HepG2 (cell line): ENCODE measurements around the gene VAV2. TPM values are rescaled to one million over a fixed set of nuclear protein-coding genes. Genes with fewer than 3 reads are reported as not detected.
A peak's percentile ranks its signal among the peaks of the same experiment; 100 is the strongest.

Source experiments
- GATA4 ChIP-seq: sonication (generic); IDR thresholded peaks from 2 replicates; pipeline ENCODE4 v1.6.1; 2016; ENCODE audit warnings: antibody characterized with exemption, low read depth, borderline replicate concordance
- GRHL1 ChIP-seq: sonication (generic); formaldehyde crosslinking; conservative IDR thresholded peaks from 2 replicates; pipeline ENCODE4 v1.8.0; 2022; ENCODE audit warnings: missing genetic modification reagents
- HNRNPL ChIP-seq: fragments of 200-400 bp; formaldehyde crosslinking; IDR thresholded peaks from 2 replicates; pipeline ENCODE4 v1.6.1; 2017; ENCODE audit warnings: mild to moderate bottlenecking, low read depth, low read length
- IRF2 ChIP-seq: IDR thresholded peaks from 2 replicates; pipeline ENCODE4 v1.6.1; 2018; ENCODE audit warnings: missing genetic modification reagents, missing compliant biosample characterization
- JDP2 ChIP-seq: sonication (generic); formaldehyde crosslinking; IDR thresholded peaks from 2 replicates; pipeline ENCODE4 v1.8.1; 2022; ENCODE audit warnings: missing genetic modification reagents, borderline replicate concordance
- KDM5A ChIP-seq: fragments of 200-600 bp; sonication (generic); IDR thresholded peaks from 2 replicates; pipeline ENCODE4 v1.7.0; 2018; ENCODE audit warnings: antibody characterized with exemption, mild to moderate bottlenecking, low read length, borderline replicate concordance
- MAF1 ChIP-seq: sonication (generic); formaldehyde crosslinking; IDR thresholded peaks from 2 replicates; pipeline ENCODE4 v1.5.0; 2020; ENCODE audit warnings: missing genetic modification reagents, borderline replicate concordance
- NFKB2 ChIP-seq: sonication (generic); formaldehyde crosslinking; IDR thresholded peaks from 2 replicates; pipeline ENCODE4 v1.4.0; 2020; ENCODE audit warnings: missing genetic modification reagents, borderline replicate concordance
- NKX3-1 ChIP-seq: sonication (generic); formaldehyde crosslinking; IDR thresholded peaks from 2 replicates; pipeline ENCODE4 v1.5.0; 2020; ENCODE audit warnings: missing genetic modification reagents
- PBX2 ChIP-seq: IDR thresholded peaks from 2 replicates; pipeline ENCODE4 v1.6.1; 2016; ENCODE audit warnings: control low read depth
- PHF5A ChIP-seq: IDR thresholded peaks from one replicate; pipeline ENCODE4 v1.6.1; 2018; ENCODE audit warnings: low read depth, missing genetic modification reagents; ENCODE audit not compliant: unreplicated experiment
- ZC3H4 ChIP-seq: sonication (generic); formaldehyde crosslinking; IDR thresholded peaks from 2 replicates; pipeline ENCODE4 v1.4.0; 2020; ENCODE audit warnings: missing genetic modification reagents, borderline replicate concordance
- ZNF160 ChIP-seq: sonication (generic); formaldehyde crosslinking; IDR thresholded peaks from 2 replicates; pipeline ENCODE4 v1.8.0; 2022; ENCODE audit warnings: mild to moderate bottlenecking, inconsistent platforms, missing genetic modification reagents
- ZNF205 ChIP-seq: IDR thresholded peaks from 2 replicates; pipeline ENCODE4 v1.6.1; 2018; ENCODE audit warnings: missing biosample characterization, missing genetic modification reagents
- ZNF235 ChIP-seq: sonication (generic); formaldehyde crosslinking; IDR thresholded peaks from 2 replicates; pipeline ENCODE4 v1.8.1; 2023; ENCODE audit warnings: mild to moderate bottlenecking, missing genetic modification reagents, borderline replicate concordance
- ZNF30 ChIP-seq: sonication (generic); formaldehyde crosslinking; IDR thresholded peaks from 2 replicates; pipeline ENCODE4 v1.5.0; 2020; ENCODE audit warnings: mild to moderate bottlenecking, missing genetic modification reagents
- ZNF460 ChIP-seq: sonication (generic); formaldehyde crosslinking; IDR thresholded peaks from 2 replicates; pipeline ENCODE4 v1.5.1; 2020; ENCODE audit warnings: missing genetic modification reagents, mild to moderate bottlenecking, borderline replicate concordance
- ZNF496 ChIP-seq: sonication (generic); formaldehyde crosslinking; IDR thresholded peaks from 2 replicates; pipeline ENCODE4 v1.8.1; 2023; ENCODE audit warnings: mild to moderate bottlenecking, moderate library complexity, missing genetic modification reagents; ENCODE audit not compliant: insufficient replicate concordance
- ZNF577 ChIP-seq: sonication (generic); formaldehyde crosslinking; IDR thresholded peaks from 2 replicates; pipeline ENCODE4 v1.4.0; 2020; ENCODE audit warnings: mild to moderate bottlenecking, low read depth, missing genetic modification reagents, borderline replicate concordance
- ZNF7 ChIP-seq: IDR thresholded peaks from 2 replicates; pipeline ENCODE4 v1.6.1; 2016; ENCODE audit warnings: missing biosample characterization, missing genetic modification reagents
- ZNF724P ChIP-seq: sonication (generic); formaldehyde crosslinking; IDR thresholded peaks from 2 replicates; pipeline ENCODE4 v1.8.0; 2022; ENCODE audit warnings: missing genetic modification reagents, borderline replicate concordance
- ZNF747 ChIP-seq: sonication (generic); formaldehyde crosslinking; IDR thresholded peaks from 2 replicates; pipeline ENCODE4 v1.8.1; 2023; ENCODE audit warnings: missing genetic modification reagents, mild to moderate bottlenecking, borderline replicate concordance
- ZNF788 ChIP-seq: sonication (generic); formaldehyde crosslinking; IDR thresholded peaks from 2 replicates; pipeline ENCODE4 v1.5.0; 2020; ENCODE audit warnings: mild to moderate bottlenecking, missing genetic modification reagents, borderline replicate concordance
- polyA plus RNA-seq, 8 experiments: library from polyadenylated mRNA; depleted of rRNA in 3 of 8; stranded (reverse) in 7 of 8; unstranded in 1 of 8; fragments of >200 nt; fragmentation: Illumina TruSeq in 4 of 8; extraction: Trizol in 4 of 8; gene quantifications; 2 replicates each; pipeline versions ENCODE4 v1.2.1 to v1.2.3, GENCODE V29; 2011 to 2016; ENCODE audit warnings: low read depth in 4 of 8, missing spikeins in 1 of 8, mixed read lengths in 1 of 8; ENCODE audit not compliant: insufficient read depth in 1 of 8
- total RNA-seq, 5 experiments: library from RNA; depleted of rRNA; stranded (reverse); fragments of >200 nt; fragmentation: Illumina TruSeq; extraction: Trizol; gene quantifications; 2 replicates each; pipeline ENCODE4 v1.2.3, GENCODE V29; 2016; ENCODE audit warnings: low read depth in 1 of 5
- TF ChIP-seq, protein P1 (sequence below): sonication (generic); formaldehyde crosslinking; IDR thresholded peaks from 2 replicates; pipeline ENCODE4 v1.5.1; 2020; ENCODE audit warnings: mild to moderate bottlenecking, missing genetic modification reagents, moderate library complexity
- TF ChIP-seq, protein P2 (sequence below): sonication (generic); formaldehyde crosslinking; IDR thresholded peaks from 2 replicates; pipeline ENCODE4 v1.8.0; 2023; ENCODE audit warnings: mild to moderate bottlenecking, missing genetic modification reagents

VAV2 gene
- total and polyA plus RNA-seq, 2 of the 13 experiments (the other 11 are each of a cell fraction or from before 2014, with no cell fraction given) = 22.5 to 22.9 TPM

GRCh38 chr9:133892193-133892920 lies 99.8 kb downstream of the VAV2 start (continued):
- TF ChIP-seq PBX2 (CRISPR knock-in tag) (0 out of 2 replicates have a peak, but pooled peaks have one; percentile 42), ZNF235 (0 out of 2 replicates have a peak, but pooled peaks have one; percentile 34), ZNF724P (CRISPR knock-in tag) (peak; percentile 33; the same call in 1 of the 2 replicates), ZNF205 (CRISPR knock-in tag) (peak; percentile 97), ZNF747 (CRISPR knock-in tag) (peak; percentile 97), NFKB2 (CRISPR knock-in tag) (peak; percentile 84; the same call in 1 of the 2 replicates), MAF1 (CRISPR knock-in tag) (no peak), NKX3-1 (CRISPR knock-in tag) (peak; percentile 91; the same call in 1 of the 2 replicates), ZNF30 (CRISPR knock-in tag) (no peak), ZNF496 (no peak), ZNF7 (CRISPR knock-in tag) (no peak), JDP2 (CRISPR knock-in tag) (no peak), ZNF460 (CRISPR knock-in tag) (peak; percentile 53; the same call in 1 of the 2 replicates), ZC3H4 (CRISPR knock-in tag) (no peak; the same call in 1 of the 2 replicates), ZNF160 (CRISPR knock-in tag) (peak; percentile 41; the same call in 1 of the 2 replicates), KDM5A (no peak), GATA4 (peak; percentile 75; the same call in 1 of the 2 replicates), IRF2 (CRISPR knock-in tag) (peak; percentile 85), ZNF577 (CRISPR knock-in tag) (no peak), PHF5A (CRISPR knock-in tag) (peak; percentile 84), ZNF788 (peak; percentile 97; the same call in 1 of the 2 replicates), GRHL1 (CRISPR knock-in tag) (no peak), HNRNPL (peak; percentile 91)
- TF ChIP-seq, protein P1, sequence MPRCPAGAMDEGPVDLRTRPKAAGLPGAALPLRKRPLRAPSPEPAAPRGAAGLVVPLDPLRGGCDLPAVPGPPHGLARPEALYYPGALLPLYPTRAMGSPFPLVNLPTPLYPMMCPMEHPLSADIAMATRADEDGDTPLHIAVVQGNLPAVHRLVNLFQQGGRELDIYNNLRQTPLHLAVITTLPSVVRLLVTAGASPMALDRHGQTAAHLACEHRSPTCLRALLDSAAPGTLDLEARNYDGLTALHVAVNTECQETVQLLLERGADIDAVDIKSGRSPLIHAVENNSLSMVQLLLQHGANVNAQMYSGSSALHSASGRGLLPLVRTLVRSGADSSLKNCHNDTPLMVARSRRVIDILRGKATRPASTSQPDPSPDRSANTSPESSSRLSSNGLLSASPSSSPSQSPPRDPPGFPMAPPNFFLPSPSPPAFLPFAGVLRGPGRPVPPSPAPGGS (CRISPR knock-in tag) = peak; percentile 95
- TF ChIP-seq, protein P2, sequence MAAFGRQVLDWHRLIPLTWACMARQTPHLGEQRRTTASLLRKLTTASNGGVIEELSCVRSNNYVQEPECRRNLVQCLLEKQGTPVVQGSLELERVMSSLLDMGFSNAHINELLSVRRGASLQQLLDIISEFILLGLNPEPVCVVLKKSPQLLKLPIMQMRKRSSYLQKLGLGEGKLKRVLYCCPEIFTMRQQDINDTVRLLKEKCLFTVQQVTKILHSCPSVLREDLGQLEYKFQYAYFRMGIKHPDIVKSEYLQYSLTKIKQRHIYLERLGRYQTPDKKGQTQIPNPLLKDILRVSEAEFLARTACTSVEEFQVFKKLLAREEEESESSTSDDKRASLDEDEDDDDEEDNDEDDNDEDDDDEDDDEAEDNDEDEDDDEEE (CRISPR knock-in tag) = 0 out of 2 replicates have a peak, but pooled peaks have one; percentile 65
